GM19463 (cell line): ENCODE results near the gene ETV6.

Source experiments
- ATAC-seq: cut with Tn5 transposase; IDR thresholded peaks from one replicate; pipeline ENCODE4 v1.9.1; 2021; ENCODE audit warnings: mild to moderate bottlenecking, moderate library complexity; ENCODE audit not compliant: unreplicated experiment

ETV6 gene

DNA sequence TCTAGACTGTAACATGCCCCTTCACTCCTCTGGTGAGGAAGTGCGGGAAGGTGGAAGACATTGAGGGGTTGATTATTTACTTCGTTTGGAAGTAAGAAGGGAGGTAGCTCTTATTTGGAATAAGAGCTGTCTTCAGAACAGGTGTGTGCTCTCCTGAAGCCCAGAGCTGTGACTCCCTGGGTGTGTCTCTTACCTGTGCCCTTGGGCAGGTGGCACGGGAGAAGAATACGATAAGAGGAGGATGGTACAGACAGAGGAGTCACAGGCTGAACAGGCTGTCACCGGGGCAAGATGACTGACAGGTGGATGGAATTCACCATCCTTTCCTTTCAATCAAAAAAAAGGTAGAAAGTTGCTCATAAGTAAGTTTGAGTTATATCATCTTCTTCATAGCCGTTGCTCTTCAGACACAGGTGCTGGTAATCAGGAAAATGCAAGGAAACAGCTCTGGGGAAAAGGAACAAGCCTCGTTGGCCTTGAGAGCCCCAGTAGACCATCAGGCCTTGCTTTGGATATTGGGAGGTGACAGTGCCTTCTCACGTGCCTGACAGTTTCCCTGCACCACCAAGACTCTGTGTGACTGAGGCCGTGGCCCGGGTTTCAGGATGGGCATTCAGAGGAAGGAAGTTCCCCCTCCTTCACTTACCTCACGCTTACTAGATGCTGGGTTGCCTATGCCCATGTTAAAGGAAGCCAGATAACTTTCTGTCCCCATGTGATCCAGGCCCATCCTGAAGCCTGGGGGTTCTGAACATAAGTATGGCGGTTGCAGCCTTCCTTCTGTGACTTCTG is 120.4 kb downstream of the ETV6 start:
- no peak for ATAC-seq

DNA sequence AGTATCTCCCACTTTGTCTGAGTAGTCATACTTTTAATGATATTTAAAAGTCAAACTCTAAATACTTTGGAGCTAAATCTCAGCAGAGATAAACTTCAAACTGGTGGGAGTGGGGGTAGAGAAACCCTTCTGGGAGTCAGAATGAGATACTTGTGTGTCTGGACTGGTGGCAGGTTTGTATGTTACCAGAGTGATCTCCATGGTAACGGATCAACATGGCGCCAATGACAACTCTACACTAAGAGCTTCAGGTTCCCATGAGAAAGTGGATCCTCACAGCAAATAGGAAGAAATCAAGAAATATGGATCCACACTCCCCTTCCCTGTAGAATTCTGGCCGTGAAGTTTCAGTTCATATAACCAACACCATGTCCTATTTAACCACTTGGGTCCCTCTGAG is 121.9 kb downstream of the ETV6 start:
- ATAC-seq, result no peak

DNA sequence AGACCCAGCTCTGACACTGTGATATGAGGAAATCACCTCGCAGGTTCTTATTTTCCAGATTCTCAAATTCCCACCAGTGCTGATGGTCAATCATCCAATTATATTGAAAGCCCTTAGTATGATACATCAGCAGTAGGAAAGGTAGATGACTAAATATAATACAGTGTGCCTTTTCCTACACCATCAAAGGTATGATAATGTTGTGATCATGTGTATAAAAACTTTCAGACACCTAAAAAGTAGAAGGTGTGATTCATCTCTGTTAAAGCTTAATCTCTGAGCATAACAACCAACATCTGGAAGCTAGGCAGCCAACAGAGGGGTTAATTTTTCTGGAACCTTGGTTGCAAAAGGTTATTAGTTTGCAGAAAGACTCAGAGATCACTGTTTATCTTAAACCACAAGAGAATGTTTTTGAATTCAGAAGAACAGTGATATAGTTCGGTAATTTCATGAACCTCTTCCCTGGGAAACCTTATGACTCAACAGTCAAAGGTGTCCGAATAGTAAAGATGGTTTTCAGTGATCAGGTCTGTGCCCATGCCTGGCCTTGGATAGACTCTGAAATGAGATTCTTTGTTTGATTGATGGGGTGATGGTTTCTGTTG is 122.5 kb downstream of the ETV6 start:
- peak; percentile 64 for ATAC-seq

DNA sequence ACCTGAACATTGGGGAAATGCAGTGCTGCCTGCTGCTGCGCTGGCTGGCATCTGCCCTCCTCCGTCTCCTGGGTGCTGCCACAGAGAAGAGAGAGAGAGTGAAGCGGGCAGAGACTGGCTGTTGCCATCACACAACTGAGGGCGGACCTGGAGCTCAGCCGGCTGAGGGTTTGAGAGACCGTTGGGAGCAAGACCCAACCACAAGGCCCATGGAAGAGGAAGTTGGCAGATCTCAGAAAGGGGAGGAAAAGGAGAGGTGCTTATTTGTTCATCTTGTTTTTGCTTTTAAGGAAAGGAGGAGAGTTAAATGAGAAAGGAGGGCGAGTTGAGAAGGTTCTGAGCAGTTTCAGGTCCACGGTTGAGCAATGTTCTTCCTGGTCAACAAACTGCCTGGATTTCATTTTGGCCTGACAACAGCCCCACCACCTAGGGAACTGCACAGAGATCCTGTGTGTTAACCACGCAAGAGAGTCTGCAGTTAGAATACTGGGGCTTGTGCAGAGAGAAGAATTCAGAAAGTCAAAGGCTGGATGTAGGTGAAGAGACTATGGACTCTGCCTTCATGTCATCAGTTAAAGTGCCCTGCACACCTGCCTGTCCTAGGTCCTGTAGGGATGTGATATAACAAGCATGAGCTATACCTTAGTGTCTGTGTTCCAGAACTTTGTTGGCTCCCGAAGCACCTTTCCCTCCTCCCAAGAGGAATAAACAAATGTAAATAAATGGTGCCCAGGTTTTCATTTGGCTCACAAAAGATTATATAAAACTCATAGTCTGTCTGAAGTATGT is 124.6 kb downstream of the ETV6 start:
- ATAC-seq, result no peak

DNA sequence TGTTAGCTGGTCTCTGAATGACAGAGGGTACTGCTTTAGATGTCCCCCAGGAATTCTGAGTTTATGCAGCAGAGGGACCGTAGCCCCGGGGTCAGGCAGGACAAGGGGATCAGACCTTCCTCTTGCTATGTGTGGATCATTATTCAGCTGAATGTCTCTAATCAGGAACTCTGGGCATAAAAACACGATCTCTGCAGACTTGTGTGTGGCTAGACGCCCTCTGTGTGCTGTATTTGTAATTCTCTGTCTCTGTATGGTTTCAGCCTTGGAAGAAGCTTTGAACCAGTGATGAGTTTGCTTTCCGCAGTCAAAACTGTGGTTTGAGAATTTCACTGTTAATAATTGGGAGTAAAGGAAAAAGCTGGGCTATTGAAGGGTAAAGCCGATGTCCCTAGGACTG is 125.3 kb downstream of the ETV6 start:
- no peak for ATAC-seq

DNA sequence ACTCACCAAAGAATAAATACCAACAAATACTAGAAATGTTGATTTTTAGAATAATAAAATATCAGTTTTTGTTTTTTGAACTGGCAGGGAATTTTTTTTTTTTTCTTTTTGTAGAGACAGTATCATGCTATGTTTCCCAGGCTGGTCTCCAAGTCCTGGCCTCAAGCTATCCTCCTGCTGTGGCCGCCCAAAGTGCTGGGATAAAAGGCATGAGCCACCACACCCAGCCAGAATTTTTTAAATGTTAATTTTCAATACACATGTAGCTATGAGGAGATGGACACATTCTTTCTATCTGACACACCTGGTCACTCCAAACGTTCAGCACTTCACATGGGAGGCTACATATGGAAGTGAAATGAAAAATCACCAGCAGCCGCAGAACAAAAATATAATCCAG is 126.8 kb downstream of the ETV6 start:
- no peak for ATAC-seq

DNA sequence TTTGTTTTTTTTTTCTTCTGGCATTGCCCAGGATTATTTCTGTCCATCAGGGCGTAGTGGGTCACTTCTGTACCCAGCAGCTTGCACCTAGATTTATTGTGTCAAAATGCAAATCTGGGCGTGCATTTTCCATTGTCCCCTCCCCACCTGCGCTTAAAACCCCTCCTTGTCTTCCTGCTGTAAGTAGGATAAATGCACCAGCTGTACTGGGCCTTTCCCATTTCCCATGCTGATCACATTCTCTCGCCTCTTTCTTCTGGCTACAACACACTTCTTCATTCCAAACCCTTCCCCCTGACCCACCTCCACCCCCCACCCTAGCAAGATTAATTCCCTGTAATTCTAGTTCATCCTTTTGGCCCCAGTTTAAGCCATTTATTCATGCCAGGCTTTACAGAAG is 128.0 kb downstream of the ETV6 start:
- ATAC-seq, result no peak

DNA sequence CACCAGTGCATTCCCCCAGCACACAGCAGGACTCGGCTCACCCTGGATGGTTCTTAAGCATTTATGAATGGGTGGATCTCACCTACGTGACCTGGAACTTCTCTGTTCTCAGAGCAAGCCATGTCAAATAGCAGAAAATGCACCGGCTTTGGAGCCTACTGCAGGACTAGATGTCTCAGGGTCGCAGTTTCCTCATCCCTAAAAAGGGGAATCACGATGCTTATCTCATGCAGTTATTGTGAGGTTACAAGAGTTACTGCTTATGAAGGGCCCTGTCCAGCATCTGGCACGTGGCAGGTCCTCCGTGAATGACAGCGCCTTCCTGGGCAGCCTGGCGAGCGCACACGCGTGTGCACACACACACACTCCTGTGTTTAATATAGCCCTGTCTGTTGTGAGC is 128.5 kb downstream of the ETV6 start:
- ATAC-seq, result no peak

DNA sequence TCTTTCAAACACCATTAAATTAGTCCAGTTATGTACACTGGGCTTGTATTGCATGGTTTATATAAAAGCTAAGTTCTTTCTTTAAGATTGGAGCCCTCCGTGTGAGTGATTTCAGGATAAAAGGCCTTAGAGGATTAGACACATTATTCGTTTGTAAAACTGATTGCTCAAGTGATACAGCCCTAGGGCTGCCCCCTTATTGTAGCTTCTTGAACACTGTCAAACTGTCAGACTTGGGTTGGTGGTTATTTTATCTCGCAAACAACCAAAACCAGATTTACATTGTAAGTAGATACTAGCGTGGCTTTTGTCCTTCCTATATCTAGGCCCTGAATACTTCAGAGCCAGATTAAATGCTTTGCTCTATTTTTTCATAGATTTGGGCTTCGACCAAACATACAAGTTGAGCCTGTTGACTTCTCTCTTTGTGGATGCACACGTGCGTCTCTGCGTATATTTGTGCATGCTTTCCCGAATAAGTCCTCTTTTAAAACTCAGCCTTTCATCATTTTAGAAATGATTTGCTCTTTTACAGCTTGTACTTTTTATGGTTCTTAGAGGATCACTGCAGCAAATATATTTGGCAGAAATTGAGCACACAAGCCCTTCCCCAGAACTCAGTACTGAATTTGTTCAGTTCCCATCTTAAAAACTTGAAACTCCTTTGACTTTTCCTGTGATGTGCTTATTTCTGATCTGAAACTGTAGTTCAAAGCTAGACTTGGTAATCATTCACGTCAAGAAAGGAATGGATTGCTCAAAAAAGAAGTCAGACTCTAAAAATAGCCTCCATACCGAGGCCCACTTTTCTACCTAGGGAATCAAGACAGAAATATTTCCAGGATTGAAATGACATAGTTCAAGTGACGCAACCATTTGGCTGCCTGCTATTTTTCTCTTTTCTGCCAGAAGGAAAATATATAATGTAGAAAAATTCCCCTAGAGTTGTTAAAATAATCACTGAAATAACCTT is 129.5 kb downstream of the ETV6 start:
- no peak for ATAC-seq

DNA sequence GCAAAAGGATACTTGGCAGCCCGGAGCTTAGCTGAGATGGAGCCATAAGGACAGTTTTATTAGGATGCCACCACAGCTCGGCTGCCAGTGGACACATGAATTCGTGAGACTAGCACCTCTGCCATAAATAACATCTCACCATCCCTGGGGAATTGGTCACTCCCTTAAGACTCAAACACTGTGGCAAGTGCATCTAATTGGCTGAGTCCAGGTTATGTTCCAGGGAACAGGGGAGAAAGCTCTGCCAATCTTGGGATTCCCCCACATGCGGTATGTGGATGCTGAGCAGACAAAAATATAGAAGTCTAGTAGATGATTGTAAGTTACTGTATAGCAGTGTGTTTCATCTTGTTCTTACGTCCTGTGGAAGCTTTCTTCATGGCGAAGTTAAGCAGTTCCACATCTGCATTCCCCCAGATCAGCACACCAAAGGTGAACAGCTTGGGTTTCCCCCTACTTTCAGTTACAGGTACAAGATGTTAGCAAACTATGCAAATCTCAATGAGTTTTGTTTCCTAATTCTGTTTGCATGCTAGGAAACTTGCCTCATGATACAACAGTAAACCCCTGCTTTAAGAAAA is 131.1 kb downstream of the ETV6 start:
- peak; percentile 73 for ATAC-seq

DNA sequence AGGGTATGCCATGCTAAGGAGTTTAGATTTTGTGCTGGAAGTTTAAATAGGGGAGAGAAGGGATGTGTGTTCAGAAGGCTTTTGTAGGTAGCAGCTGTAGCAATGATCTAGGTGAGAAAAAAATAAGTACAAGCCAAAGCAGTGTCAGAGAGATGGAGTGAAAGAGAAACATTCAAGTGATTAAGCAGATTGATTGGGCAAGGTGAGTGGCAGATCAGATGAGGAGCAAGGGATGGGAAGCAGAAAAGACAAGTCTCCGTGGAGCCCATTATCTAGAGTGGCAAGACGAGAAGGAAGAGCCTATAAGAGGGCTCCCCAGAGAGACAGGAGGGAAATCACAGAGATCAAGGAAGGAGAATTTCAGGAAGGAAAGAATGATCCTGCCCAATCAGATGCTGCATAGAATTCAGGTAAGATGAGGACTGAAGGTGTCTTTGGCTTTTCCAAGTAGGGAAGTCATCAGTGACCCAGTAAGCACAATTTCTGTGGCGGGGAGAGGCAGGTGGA is 133.5 kb downstream of the ETV6 start:
- ATAC-seq, result no peak

DNA sequence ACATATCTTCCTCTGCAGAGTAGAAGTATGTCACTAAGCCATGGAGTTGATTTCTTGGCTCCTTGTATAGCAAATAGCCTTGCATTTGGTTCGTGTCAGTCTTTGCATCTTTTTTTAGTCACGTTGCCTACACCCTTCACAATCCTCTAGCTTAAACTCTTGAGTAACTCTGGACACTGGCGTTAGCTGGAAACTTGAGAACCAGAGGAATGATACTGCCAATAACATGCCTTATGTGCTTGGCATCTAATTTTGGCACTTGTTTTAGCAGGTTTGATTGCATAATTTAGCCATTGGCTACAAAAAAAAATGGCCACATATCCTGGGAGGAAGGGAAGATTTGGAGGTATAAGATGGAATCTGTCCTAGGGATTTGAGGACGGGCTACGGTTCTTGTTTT is 136.2 kb downstream of the ETV6 start:
- ATAC-seq, result no peak

DNA sequence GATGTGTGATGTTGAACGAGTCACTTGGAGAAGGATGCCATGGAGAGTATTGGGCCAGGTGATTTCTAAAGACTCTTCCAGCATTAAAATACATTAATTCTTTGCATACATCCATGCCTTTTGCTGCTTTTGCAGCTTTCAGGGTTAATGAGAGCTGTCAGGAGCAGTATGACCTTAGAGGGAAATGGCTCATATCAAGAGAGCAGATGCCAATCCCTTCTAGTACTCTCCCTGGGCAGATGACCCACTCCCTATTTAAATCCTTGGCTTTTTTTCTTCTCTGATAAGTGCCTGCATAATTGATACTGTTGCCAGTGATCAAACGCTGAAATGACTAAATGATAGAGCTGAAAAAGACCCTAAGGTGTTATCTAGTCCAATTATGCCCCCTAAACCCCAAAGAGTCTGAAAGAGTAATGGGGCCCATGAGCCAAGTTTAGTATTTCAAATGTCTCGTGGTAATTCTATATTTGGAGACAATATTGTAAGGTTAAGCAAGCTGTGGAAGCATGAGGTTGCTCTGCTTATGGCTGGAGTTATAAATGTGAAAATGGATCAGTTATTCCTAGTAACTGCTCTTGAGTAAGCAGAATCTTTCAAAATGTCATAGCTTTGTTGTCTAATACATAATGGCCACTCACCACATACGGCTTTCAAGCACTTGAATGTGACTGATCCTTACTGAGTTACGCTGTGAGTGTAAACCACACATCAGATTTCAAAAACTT is 137.3 kb downstream of the ETV6 start:
- no peak for ATAC-seq

DNA sequence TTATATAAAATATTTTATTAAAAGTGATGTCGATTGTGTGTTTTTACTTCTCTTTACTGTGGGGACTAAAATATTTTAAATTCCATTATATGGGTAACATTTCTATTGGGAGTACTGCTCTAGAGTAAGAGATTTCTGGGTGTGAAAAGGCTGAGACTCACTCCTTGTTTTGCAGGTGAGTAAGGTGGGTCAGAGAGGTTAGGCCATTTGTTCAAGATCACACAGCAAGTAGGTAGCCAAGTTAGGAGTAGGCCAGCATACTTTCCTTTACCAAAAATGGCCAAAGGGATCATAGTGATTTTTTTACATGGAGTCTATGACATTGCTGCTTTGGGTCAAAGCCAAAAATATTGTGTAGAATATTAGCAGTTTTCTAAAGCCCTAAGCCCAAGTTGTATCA is 138.0 kb downstream of the ETV6 start:
- ATAC-seq, result no peak

DNA sequence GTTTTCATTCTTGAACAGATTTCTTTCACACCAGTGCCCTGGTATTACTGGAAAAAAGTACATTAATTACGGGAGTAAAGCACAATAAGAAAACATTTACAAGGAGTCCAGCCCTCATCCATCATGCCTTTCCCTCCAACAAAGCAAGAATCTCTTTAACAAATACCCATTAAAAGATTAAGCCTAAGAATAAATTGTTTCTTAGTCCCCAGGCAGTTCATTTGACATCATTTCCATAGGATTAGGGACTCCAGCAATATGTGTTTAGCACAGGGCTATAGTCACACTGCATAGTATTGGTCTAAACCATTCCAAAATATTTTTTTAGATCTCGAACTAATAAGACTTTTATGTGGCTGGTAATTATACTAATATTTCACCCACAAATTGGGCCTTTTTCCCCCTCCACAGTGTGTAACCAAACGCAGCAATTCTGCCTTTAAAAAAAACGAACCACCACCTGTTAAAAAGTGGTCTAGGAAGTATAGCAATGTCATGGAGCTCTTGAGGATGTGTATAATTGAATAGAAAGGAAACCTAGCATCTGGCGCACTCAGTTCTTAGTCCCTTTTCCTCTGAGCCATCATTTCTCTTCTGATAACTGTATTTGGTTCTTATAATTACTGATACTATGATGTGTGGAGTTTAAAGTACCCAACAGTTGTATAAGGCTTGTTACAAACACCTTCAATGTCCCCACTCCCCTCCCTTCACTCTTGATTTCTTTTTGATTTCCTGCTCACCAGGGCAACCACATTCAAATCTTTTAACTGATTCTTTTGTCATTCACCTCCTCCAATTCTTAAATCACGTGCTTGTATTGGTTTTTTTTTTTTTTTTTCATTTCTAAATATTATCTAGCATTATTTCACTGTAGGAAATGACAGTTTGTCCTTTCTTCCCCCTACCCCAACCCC is 138.7 kb downstream of the ETV6 start:
- ATAC-seq, result no peak

DNA sequence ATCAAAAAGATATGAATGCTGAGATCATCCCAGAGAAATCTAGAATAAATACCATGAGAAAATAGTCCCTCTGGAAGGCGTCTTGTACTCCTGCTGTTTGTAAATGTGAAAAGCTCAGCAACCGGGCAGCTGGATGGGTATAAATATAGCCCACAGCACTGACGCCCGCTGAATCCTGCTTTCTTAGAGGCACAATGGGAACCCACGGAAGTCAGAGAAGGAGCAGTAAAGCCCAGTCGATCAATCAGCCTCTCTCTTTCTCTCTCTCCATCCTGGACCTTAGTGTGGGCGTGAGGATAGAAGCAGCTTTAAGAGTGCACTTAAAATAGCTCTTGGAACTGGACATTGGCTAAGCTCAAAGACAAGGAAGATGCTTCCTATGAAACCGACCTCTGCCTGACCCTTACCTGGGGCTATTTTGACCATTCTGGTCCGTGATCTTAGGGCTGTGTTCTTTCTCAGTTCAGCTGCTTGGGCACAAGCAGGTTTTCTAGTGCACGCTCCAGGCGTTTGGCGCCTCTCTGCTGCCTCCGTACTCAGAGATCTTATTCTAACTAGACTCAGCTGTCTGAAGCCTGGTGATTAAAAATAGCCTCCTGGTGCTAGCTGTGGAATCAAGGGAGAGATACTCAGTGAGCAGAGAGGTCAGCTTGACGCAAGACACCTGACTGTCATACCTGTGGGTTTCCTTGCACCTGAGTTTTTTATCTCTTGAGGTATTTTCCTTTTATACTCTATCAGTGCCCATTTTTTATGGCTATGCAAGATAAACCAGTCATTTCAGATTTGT is 144.6 kb downstream of the ETV6 start:
- ATAC-seq, result no peak

DNA sequence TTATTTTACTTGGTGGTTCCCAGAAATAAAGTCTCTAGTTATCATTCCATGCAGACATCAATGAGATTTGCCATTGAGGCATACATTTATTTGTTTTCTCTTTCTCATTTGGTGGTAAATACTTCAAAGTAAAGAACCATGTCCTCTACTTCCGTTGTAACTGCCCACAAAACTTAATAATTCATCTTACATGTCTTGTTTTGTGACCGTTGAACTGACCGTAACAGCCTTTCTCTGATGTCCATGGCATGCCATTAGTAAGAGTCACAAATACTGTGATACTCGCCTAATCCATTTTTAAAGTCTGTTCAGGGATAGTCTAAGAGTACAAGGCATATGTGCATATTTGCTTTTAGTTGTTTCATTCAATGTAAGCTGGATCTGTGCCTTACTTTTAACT is 145.3 kb downstream of the ETV6 start:
- ATAC-seq, result no peak
